HFFc6 (cell line): Measurements from ENCODE around the gene HOXB4. TPM values are rescaled to one million over a fixed set of nuclear protein-coding genes. Genes with fewer than 3 reads are reported as not detected.
A peak's percentile ranks its signal among the peaks of the same experiment; 100 is the strongest.

Experiments used
- DNase-seq: peaks from one replicate; pipeline ENCODE4 v3.0.0-alpha.2; 2018
- H3K27ac Mint-ChIP-seq: 2 replicates; pipeline ENCODE4 v1.8.0; 2020; ENCODE audit warnings: mild to moderate bottlenecking, mixed read lengths
- H3K27me3 Mint-ChIP-seq: 2 replicates; pipeline ENCODE4 v1.8.0; 2021; ENCODE audit warnings: mild to moderate bottlenecking, moderate library complexity, mixed read lengths; ENCODE audit not compliant: insufficient read depth
- H3K36me3 Mint-ChIP-seq: 2 replicates; pipeline ENCODE4 v1.8.0; 2021; ENCODE audit warnings: low read depth, mixed read lengths
- H3K4me1 Mint-ChIP-seq: 2 replicates; pipeline ENCODE4 v1.8.0; 2020; ENCODE audit warnings: low read depth, mixed read lengths
- H3K4me3 Mint-ChIP-seq: 2 replicates; pipeline ENCODE4 v1.8.0; 2020; ENCODE audit warnings: mild to moderate bottlenecking, moderate library complexity, mixed read lengths
- H3K9me3 Mint-ChIP-seq: 2 replicates; pipeline ENCODE4 v1.8.0; 2020; ENCODE audit warnings: mild to moderate bottlenecking, mixed read lengths
- CTCF ChIP-seq: fragments of 200-600 bp; sonication (generic); IDR thresholded peaks from 2 replicates; pipeline ENCODE4 v1.5.0; 2021; ENCODE audit warnings: antibody characterized with exemption, mild to moderate bottlenecking
- total RNA-seq, 6 experiments: library from RNA; stranded (reverse); fragmentation: NEBNext Ultra II Directional; extraction: Animal tissue kit (Norgen Biotek cat#: 25700); gene quantifications; 2 replicates in 1 of 6; 3 replicates in 5 of 6; pipeline ENCODE4 v1.2.3, GENCODE V29; 2021

The HOXB4 gene
- total RNA-seq, 6 experiments from 2014 or later, result not detected

GRCh38 chr17:48612456-48612853, 34.3 kb upstream of the HOXB4 start:
- peaks cover 18% of the 10 kb centered on the region for H3K4me1 Mint-ChIP-seq
- H3K4me3 Mint-ChIP-seq, result peak overlapping the region; percentile 20
- H3K27ac Mint-ChIP-seq, result no peak overlapping the region
- H3K36me3 Mint-ChIP-seq, result no peaks in the 10 kb centered on the region
- TF ChIP-seq CTCF, result no peak
- DNase-seq, result no peak
- H3K27me3 Mint-ChIP-seq, result peaks cover 79% of the 10 kb centered on the region
- H3K9me3 Mint-ChIP-seq, result no peaks in the 10 kb centered on the region

- Mint-ChIP-seq H3K9me3 (no peaks in the 10 kb centered on the region), H3K27me3 (peaks cover 79% of the 10 kb centered on the region)
These were observed 33.7 kb upstream of the HOXB4 start for GRCh38 chr17:48611681-48612455.

GRCh38 chr17:48611213-48611612, 33.1 kb upstream of the HOXB4 start:
- no peak for DNase-seq
- Mint-ChIP-seq H3K27ac (no peak overlapping the region), H3K36me3 (no peaks in the 10 kb centered on the region), H3K27me3 (peaks cover 79% of the 10 kb centered on the region), H3K4me1 (peaks cover 11% of the 10 kb centered on the region), H3K4me3 (peak overlapping the region; percentile 59; the same call in 1 of the 2 replicates), H3K9me3 (no peaks in the 10 kb centered on the region)
- TF ChIP-seq CTCF, result no peak

More at GRCh38 chr17:48611681-48612455, 33.7 kb upstream of the HOXB4 start:
- Mint-ChIP-seq H3K4me1 (peaks cover 13% of the 10 kb centered on the region), H3K4me3 (peak overlapping the region; percentile 20; the same call in 1 of the 2 replicates), H3K36me3 (no peaks in the 10 kb centered on the region), H3K27ac (no peak overlapping the region)
- no peak for DNase-seq
- TF ChIP-seq CTCF, result no peak

- DNase-seq, result no peak
- H3K27me3 Mint-ChIP-seq, result peaks cover 79% of the 10 kb centered on the region
- no peaks in the 10 kb centered on the region for H3K9me3 Mint-ChIP-seq
- H3K4me1 Mint-ChIP-seq, result peaks cover 11% of the 10 kb centered on the region
- peak within 1 kb of the TSS; percentile 59; the same call in 1 of the 2 replicates for H3K4me3 Mint-ChIP-seq
- H3K27ac Mint-ChIP-seq, result no peak within 1 kb of the TSS
- H3K36me3 Mint-ChIP-seq, result no peaks in the 10 kb centered on the region
- TF ChIP-seq CTCF, result no peak
These were observed 32.4 kb upstream of the HOXB4 start, which contains the start of gene HOXB7 for GRCh38 chr17:48610282-48611211. Gene HOXB7, minus strand, starts transcription at chr17:48611017. Its CDS starts 99 bp downstream, at chr17:48610918.

GRCh38 chr17:48609759-48610281, 31.7 kb upstream of the HOXB4 start:
- Mint-ChIP-seq H3K27me3 (peaks cover 80% of the 10 kb centered on the region), H3K27ac (no peak overlapping the region), H3K4me1 (peaks cover 14% of the 10 kb centered on the region), H3K4me3 (no peak overlapping the region), H3K36me3 (no peaks in the 10 kb centered on the region), H3K9me3 (no peaks in the 10 kb centered on the region)
- no peak for TF ChIP-seq CTCF
- DNase-seq, result no peak
